Mammary microvascular endothelial cell (primary cell): Measurements from ENCODE around the gene ACTL8. TPM values are rescaled to one million over a fixed set of nuclear protein-coding genes. Genes with fewer than 3 reads are reported as not detected.

Source experiments
- total RNA-seq: library from RNA; depleted of rRNA; stranded (reverse); fragments of >200 nt; gene quantifications from 2 replicates; pipeline ENCODE4 v1.2.3, GENCODE V29; 2015

Gene ACTL8, protein sequence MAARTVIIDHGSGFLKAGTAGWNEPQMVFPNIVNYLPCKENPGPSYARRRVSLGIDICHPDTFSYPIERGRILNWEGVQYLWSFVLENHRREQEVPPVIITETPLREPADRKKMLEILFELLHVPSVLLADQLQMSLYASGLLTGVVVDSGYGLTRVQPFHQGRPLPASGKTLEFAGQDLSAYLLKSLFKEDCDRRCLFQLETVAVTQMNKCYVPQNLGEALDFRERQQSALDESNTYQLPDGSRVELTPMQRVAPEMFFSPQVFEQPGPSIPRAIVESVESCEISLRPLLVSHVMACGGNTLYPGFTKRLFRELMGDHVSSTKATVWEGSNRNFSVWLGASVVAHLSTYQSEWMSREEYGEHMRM
- not detected in 2 replicates for total RNA-seq

GRCh38 chr1:17755120-17755519 lies at the start of gene ACTL8:
ACTL8 (plus strand) TSS chr1:17755333; CDS start chr1:17823009, 67,676 bp downstream.

Other genes starting within 250 kb of the ACTL8 start
- 0.47 and 1.5 TPM in 2 replicates for gene ARHGEF10L, start 215.6 kb upstream of the ACTL8 start, total RNA-seq